ENCODE measurements around the gene CLSTN2.

The CLSTN2 gene

DNA sequence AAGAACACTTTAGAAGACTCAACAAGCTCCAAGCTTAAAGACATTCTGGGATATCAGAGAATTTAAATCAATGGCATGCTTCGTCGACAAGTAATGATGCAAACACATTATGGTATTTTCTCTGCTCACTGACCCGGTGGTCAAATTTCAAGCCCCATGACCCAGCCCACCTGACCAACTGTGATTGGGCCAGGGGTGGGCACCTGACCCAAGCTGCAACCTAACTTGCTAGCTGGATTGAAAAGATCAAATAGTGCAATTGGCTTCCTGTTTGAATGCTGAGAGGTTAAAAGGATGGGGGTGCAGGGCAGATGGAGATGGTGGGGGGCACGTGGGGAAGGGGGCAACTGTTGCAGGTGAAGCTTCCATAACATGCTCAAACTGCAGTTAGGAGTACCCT, 250.4 kb downstream of the CLSTN2 start:
- DNase-seq (ENCODE audit: low read depth, low spot score): no peak

DNA sequence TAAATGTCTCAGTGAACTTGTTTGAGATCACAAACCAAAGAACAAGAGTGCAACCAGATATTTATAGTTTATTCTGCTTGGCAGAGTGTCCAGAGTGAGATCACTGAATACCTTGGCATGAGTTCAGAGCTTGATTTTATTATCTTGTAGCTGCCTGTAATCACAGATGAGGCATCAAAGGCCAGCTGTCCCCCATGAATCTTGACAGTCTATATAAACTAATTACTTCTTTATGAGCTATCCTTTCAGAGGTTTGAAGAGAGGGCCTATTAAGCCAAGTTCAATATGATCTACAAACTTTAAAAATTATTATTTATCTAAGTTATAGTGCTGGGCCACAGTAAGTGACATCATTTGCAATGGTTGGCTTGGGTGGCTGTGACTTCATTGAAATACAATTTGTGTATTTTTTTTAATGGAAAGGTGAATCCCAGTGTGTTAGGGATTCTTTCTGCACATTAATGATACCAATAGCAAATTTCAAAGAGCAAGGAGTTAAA, 251.5 kb downstream of the CLSTN2 start:
- DNase-seq (ENCODE audit: low read depth, low spot score): no peak

DNA sequence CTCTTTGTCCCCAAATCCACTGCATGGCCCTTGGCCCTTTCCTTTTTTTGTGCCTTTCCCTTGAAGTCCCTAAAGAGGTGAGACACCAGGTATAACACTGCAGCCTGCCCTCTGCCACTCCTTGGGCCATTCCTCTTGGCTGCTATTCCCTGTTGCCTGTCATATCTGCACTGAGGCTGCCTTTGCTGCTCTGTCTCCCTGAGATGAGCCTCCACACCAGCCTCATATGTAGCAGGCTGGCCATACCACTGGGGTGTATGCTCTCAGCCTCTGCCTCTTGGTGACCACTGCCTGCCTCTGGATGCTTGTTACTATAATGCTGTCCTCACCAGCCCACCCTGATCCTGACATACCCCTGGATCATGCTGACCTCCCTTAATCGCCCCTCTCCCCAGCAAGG, 252.0 kb downstream of the CLSTN2 start:
- no peak for DNase-seq (ENCODE audit: low read depth, low spot score)

DNA sequence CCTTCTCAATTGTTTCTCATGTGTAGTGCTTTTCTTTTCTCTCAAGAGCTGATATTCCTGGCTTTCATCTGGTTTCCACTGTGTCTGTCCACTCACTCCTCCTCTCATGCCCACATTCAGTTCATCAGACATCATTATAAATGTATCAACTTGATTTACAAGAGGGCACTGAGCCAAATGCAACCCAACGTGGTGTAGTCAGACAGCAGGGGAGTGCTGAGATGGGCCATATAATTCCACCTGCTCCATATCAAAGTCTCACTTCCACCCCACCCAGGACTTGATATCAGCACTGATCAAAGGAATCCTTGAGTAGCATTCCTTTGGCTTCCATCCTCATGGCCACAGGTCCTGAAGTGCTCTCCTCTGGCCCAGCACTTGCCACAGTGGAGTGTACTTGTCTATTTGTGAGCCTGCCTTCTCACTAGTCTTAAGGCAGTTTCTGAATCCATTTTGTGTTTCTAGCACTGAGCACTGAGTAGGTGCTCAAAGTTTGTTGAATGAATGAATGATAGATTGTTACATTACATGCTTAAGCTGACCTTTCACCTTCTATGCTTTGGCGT, 252.8 kb downstream of the CLSTN2 start:
- DNase-seq (ENCODE audit: low read depth, low spot score): no peak

DNA sequence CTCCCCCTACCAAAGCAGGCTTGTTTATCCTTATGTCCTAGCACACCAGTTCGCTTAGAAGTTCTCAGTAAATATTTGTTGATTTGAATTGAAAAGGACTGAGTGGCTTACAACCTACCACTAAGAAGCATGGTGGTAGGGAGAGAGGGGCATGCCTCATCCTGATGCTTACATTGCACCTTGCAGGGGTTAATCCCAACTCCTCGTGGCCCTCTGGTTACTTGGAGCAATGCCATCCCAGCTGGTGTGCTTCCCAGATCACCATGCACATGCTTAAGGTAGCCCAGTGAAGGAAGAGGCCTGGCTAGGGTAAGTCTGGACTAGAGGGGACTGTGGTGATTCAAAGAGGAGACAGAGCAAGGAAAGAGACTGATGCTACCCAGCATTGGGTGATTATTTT, 253.3 kb downstream of the CLSTN2 start:
- DNase-seq (ENCODE audit: low read depth, low spot score): no peak

DNA sequence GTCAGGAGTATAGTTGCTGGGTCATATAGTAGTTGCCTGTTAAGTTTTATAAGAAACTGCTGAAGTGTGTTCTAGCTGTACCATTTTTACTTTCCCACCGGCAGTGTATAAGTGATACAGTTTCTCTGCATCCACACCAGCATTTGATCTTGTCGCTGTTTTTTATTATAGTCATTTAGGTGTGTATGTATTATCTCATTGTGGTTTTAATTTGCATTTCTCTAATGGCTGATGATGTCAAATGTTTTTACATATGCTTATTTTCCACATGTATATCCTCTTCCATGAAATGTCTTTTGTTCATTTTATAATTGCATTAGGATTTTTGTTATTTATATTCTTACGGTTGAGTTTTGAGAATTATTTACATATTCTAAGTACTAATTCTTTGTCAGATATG, 254.3 kb downstream of the CLSTN2 start:
- DNase-seq (ENCODE audit: low read depth, low spot score): no peak

DNA sequence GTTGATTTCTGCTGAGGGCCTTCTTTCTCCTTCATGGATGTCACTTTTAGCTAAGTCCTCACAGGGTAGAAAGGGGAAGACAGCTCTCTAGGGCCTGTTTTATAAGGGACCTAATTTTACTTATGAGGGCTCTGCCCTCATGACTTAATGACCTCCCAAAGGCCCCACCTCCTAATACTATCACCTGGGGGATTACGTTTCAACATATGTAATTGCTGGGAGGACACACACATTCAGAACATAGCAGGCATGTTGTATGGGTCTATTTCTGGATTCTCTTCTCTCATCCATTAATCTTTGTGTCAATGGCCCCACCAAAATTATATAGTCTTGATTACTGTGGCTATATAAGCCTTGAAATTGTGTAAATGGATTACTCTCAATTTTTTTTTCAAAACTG, 255.0 kb downstream of the CLSTN2 start:
- DNase-seq (ENCODE audit: low read depth, low spot score): no peak

DNA sequence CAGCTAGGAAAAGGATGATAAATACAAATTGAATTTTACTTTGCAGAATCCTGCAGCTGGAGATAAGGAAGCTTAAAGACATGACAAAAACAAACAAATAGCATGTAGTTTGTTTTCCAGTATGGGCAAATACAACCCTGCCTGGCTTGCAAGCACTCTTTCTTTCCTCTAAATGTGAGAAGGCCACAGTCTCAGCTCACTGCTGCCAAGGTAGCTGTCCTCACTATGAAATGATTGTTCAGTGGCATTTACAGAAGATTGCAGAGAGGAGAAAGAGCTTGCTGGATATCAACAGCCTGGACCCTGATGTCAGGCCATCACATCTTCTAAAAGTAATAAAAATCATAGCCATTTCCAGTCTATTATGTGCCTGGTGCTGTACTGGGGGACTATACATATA, 262.0 kb downstream of the CLSTN2 start:
- DNase-seq (ENCODE audit: low read depth, low spot score): no peak

DNA sequence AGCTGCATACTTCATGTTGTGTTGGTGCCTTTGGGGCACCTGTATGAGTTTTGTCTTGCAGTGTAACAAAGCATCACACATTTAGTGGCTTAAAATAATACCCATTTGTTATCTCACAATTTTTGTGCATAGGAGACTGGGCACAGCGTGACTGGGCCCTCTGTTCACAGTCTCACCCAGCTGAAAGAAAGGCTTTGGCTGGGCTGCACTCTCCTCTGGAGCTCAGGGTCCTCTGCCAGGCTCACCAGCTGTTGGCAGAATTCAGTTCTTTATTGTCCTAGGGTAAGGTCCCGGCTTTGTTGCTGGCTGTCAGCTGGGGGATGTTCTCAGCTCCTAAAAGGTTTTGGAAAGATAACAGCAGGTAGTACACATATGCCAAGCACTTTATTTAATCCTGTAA, 263.3 kb downstream of the CLSTN2 start:
- no peak for DNase-seq (ENCODE audit: low read depth, low spot score)

DNA sequence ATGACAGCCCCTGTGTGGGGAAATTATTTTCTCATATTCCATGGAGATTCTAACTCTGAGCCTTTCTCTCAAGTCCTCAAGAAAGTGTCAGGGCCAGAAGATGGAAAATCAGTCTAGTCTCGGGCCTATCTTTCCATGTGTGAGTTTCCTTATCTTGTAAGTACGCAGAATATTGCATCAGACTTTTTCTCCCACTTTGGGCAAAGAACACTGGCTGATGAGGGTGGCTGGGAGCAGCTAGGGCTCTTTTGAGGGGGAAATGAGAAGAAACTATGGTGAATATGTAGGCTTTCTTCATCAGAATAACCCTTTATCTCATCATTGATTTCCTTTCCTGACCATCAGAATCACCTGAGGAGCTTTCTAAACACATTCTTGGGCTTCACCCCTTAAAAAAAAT, 264.0 kb downstream of the CLSTN2 start:
- DNase-seq (ENCODE audit: low read depth, low spot score): no peak

DNA sequence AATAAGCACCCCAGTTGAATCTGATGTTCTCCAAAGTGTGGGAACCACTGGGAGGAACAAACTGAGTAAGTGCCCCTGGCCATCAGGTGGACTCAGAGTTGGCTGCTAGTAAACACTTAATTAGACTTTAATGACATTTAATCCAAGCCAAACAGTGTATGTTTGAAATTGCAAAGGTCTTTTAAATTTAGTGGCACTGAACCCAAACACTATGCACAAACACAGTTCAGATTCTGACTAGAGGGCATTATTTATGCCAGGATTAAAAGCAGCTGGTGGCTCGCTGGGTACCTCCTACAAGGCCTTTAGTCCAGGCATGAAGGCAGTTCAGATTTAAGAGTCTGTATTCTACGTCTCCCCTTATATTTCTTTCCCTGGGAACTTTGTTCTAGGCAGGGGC, 264.8 kb downstream of the CLSTN2 start:
- no peak for DNase-seq (ENCODE audit: low read depth, low spot score)

DNA sequence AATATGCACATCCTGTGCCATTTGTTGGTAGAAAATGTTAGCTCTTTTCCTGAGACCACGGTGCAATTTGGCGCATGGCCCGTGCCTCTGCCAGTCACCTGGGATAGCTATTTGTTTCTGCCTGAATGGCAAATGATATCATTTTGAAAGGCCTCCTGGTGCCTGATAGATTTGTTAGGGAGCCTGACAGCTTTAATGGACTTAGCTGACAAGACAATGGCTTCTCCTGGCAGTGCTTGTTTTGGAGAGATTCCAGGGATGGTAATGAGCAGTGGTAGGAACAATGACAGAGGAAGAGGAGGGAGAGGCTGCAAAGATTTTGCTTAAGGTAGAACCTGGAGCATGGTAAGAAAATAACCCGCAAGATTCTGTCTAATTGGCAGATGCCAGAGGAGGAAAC, 268.5 kb downstream of the CLSTN2 start:
- DNase-seq (ENCODE audit: low read depth, low spot score): no peak

DNA sequence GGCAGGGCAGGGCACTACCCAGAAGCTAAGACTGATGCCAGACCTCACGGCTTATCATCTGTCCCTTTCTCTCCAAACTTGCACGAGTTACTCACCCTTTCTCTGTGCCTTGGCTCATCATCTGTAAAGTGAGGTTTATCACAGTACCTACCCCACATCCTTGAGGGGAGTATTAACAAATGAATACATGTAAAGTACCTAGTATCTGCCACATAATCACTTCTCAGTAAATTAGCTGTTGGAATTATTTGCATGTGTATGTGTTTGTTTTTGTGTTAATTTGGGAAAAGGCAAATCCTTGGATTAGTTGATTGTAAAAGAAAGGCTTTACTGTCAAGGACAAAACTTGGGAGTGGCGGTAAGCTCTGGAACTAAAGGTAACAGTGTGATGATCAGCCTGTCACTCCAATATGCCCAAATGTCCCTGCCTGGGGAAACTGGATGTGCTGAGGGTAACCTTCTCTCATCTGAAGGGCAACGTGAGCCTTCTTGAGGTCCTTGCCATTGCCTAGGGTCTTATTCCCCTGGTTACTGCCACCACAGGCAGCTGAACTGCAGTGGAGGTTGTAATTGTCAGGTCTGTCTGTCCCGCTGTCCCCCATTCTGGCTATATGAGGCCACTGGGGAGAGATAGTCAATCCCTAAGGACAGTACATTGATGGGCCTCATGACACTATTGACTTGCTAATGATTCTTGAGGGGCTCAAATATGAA, 269.4 kb downstream of the CLSTN2 start:
- DNase-seq (ENCODE audit: low read depth, low spot score): no peak

DNA sequence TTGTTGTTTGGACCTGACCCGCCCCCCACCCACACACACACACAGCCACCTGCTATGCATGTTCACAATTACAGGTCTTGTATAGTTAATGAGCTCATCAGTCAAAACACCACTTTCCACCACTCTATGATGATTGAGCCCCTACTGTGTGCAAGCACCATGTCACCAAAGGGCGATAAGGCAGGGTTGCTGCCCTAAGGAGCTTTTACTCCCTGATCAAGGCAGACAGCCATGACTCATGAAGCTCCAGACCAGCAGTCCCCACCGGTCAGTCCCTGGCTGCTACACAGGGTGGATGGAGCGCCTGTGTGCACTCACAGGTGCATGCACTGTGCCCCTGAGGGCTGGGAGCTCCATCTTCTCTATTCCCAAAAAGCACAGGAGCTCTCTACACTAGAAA, 270.6 kb downstream of the CLSTN2 start:
- DNase-seq (ENCODE audit: low read depth, low spot score): no peak

DNA sequence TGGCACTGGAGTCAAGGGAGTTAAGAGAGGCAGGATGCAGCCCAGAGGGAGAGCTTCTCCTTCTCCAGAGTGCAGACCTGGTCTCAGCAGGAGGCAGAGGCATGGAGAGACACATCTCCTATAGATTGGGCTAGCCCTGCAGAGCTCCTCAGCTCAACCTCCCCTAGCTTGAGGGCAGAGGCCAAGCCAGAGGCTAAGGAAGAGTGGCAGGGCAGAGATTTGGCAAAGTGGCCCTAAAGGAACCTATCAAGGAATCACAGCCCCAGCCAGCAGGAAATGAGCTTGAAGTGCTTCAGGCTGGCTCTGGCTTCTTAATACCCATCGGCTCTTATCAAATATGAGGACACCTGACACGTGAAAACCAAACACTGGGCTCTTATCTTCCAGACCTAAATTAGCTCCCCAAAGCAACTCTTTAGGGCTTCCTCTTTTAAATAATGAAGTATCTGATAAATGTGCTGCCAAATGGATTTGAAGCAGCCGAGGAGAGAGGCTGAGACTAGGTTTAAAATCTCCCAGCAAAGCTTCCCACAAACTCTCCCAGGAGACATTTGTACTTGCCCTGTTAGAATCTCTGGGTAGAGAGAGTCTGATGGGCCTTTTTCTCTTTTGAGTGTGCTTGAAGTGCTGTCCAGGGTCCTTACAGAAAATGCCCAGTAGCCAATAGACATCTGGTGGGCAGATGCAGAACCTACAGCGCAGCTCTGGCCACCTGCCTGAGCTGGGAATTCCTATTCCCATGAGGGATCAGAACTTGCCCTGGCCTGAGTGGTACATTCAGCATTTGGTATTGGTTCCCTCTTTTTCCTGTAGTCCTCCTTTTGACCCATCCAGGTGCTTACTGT, 271.4 kb downstream of the CLSTN2 start:
- no peak for DNase-seq (ENCODE audit: low read depth, low spot score)

DNA sequence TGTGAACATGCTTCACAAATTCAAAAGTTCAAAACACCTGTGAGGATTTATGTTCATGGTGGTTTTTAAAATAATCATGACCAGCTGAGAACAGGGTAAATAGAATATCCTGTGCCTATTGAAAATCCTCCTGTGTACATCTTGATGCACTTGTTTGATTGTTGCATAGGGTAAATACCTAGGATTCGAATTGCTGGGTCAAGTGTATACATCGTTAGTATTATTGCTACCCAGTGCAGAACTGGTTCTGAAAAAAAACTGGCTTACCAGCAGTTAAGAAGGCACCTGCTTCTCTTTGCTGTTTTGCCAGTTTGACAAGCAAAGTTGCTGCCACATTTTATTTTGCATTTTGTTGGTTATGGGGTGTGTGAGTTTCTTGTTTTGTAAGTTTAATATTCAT, 272.6 kb downstream of the CLSTN2 start:
- no peak for DNase-seq (ENCODE audit: low read depth, low spot score)

DNA sequence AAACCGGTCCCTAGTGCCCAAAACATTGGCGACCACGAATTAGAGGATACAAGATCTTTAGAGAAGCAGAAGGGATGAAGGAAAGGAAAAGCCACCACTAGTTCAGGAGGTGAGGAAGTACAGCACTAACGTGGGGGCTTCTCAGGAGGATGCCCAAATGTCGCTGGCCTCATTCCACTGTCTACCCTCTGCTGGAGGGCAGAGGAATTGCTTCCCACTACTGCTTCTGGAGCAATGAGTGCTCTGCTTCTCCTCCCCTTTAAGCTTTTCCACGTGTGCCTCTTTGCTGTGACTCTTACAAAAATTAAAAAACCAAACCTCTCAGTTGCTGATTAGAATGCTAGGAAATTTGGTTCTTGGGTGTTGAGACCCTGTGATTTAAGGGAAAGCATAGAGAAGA, 281.3 kb downstream of the CLSTN2 start:
- no peak for DNase-seq (ENCODE audit: low read depth, low spot score)

DNA sequence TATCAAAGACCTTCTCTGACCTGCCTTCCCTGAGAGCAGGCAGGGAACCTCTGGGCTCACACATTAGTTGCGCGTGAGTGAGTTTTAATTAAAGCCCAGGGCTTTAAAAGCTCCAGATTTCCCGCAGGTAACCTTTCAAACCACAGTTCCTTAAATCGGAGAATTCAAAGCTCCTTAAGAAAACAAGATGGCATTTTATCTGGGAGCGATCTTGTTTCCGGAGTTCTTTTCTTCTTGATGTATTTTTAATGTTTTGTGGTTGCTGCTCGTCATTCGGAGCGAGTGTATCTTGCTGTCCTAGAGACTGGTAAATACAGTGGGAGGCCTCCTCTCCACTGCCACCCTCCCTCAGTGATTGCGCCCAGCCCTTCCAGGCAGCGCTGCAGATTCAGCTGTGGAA, 284.3 kb downstream of the CLSTN2 start:
- no peak for DNase-seq (ENCODE audit: low read depth, low spot score)

DNA sequence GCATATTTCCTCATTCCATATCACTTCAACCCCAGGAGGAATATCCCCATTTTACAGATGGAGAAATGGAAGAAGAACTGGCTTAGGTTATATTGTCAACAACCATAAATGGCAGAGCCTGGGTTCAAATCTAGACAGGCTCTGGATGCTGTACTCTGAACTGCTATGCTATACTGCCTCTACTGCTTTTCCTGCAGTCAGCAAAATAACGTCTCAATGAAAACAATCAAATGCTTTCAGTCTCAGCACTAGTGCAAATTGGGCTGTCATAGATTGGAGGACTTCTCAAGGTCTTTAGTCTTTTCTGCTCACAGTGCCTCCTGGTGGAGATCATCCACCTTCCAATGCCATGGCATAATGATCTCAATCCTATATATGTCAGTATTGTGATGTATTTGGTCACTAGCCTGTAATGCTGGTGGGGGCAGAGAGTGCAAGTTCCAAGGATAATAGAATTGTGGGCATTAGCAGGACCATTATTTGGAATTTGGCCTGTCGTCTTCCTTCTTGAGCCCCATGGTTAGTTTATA, 285.0 kb downstream of the CLSTN2 start:
- no peak for DNase-seq (ENCODE audit: low read depth, low spot score)

DNA sequence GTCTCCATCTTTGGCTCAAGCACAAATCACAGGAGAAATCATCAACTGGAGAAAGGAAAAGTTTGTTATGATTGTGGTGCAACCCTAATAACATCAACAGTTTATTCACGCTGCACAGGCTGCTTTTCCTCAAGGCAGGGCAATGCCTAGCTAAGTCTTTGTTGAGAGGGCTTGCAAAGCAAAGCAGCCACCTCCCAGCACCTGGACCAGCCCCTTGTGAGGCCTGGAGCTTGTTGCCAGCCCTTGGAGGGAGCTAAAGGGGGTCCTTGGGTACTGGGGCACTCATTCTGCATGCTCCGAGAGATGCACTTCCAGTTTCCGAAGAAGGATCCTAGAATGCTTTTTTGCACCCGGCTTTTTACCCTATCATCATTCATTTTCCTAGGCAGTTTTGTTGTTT, 288.2 kb downstream of the CLSTN2 start:
- no peak for DNase-seq (ENCODE audit: low read depth, low spot score)

DNA sequence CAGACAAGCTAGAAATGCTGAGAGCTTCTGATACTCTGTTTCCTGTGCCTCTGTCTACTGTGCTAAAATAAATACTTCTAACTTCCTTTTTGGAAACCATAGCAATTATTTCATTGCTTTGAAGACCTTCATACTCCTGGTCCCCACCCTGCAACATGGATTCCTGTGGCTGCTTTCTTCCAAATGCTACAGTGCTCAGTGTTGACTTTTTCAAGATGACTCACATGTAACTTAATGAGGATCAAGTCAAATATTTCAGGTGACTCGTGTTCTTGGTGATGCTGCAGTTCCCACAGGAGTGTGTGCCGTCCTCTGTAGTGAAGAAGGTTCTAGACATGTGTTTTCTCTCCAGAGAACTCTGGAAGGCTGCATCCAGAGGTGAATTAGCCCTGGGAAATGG, 288.6 kb downstream of the CLSTN2 start:
- no peak for DNase-seq (ENCODE audit: low read depth, low spot score)

DNA sequence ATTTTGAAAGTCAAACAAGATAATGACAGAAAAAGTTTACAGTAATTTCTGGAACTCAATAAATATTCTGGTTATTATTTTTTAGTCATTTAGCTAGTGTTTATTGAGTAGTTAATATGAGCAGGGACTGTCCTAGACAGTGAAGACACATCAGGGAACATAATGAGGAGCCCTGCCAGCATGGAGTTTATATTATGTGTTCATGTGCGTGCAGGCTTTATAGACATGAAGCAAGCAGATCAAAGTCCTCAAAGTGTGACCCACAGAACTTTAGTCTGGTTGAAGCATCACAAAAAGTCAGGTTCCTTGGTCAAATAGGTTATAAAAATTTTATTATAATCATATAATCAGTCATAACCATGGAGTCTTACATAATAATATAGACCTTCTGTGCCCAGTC, 289.3 kb downstream of the CLSTN2 start:
- DNase-seq (ENCODE audit: low read depth, low spot score): no peak

DNA sequence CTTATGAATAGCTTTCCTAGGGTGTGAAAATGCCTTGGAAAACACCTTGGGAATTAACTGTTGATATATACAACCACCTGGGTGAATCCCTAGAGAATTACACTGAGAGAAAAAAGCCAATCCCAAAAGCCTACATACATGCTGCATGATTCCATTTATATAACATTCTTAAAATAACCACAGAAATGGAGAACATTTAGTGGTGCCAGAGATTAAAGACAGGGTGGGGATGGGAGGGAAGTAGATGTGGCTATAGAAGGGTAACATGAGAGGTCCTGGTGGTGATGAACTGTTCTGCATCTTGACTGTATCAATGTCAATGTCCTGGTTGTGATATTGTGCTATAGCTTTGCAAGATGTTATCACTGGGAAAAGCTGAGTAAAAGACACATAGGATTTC, 291.0 kb downstream of the CLSTN2 start:
- no peak for DNase-seq (ENCODE audit: low read depth, low spot score)
